H9 (cell line): ENCODE measurements around the gene GPM6B. TPM values are rescaled to one million over a fixed set of nuclear protein-coding genes. Genes with fewer than 3 reads are reported as not detected.
A peak's percentile ranks its signal among the peaks of the same experiment; 100 is the strongest.

Experiments used
- DNase-seq: peaks from one replicate; pipeline ENCODE4 v3.0.0-alpha.2; 2017
- H2AFZ ChIP-seq: one replicate; pipeline ENCODE4 v1.6.1; 2013; ENCODE audit warnings: mild to moderate bottlenecking, low read length, control low read depth, moderate library complexity
- H2AK5ac ChIP-seq: 2 replicates; pipeline ENCODE4 v1.6.1; 2013; ENCODE audit warnings: low read length, control low read depth, mixed read lengths; ENCODE audit not compliant: insufficient read length
- H2BK120ac ChIP-seq: one replicate; pipeline ENCODE4 v1.6.1; 2013; ENCODE audit warnings: low read depth, mild to moderate bottlenecking, low read length, control low read depth, inconsistent platforms; ENCODE audit not compliant: poor library complexity, severe bottlenecking
- H2BK12ac ChIP-seq: 2 replicates; pipeline ENCODE4 v1.6.1; 2013; ENCODE audit warnings: low read length, control low read depth, mixed read lengths, low read depth; ENCODE audit not compliant: insufficient read length
- H2BK15ac ChIP-seq: 2 replicates; pipeline ENCODE4 v1.6.1; 2013; ENCODE audit warnings: low read depth, low read length, control low read depth
- H2BK20ac ChIP-seq: one replicate; pipeline ENCODE4 v1.6.1; 2013; ENCODE audit warnings: low read depth, mild to moderate bottlenecking, low read length, control low read depth, inconsistent platforms; ENCODE audit not compliant: poor library complexity, severe bottlenecking
- H2BK5ac ChIP-seq: 2 replicates; pipeline ENCODE4 v1.6.1; 2013; ENCODE audit warnings: low read length, control low read depth, mixed read lengths; ENCODE audit not compliant: insufficient read length
- H3K14ac ChIP-seq: 2 replicates; pipeline ENCODE4 v1.6.1; 2013; ENCODE audit warnings: low read length, control low read depth; ENCODE audit not compliant: insufficient read depth
- H3K18ac ChIP-seq: 2 replicates; pipeline ENCODE4 v1.6.1; 2013; ENCODE audit warnings: low read depth, mild to moderate bottlenecking, mixed read lengths, low read length, control low read depth; ENCODE audit not compliant: insufficient read length
- H3K23ac ChIP-seq: 2 replicates; pipeline ENCODE4 v1.6.1; 2013; ENCODE audit warnings: low read length, control low read depth, mixed read lengths, low read depth; ENCODE audit not compliant: insufficient read length
- H3K23me2 ChIP-seq: 2 replicates; pipeline ENCODE4 v1.6.1; 2013; ENCODE audit warnings: low read depth, mild to moderate bottlenecking, mixed read lengths, low read length, control low read depth; ENCODE audit not compliant: insufficient read length, poor library complexity, severe bottlenecking
- H3K27ac ChIP-seq: 2 replicates; pipeline ENCODE4 v1.5.1; 2013; ENCODE audit warnings: low read length, control low read depth, mixed read lengths, low read depth; ENCODE audit not compliant: insufficient read length
- H3K27me3 ChIP-seq: 2 replicates; pipeline ENCODE4 v1.6.1; 2013; ENCODE audit warnings: low read length, control low read depth, inconsistent platforms; ENCODE audit not compliant: insufficient read depth
- H3K4ac ChIP-seq: 2 replicates; pipeline ENCODE4 v1.6.1; 2013; ENCODE audit warnings: low read depth, mild to moderate bottlenecking, control low read depth, inconsistent platforms, low read length, moderate library complexity
- H3K4me1 ChIP-seq: 2 replicates; pipeline ENCODE4 v1.6.1; 2013; ENCODE audit warnings: low read length, control low read depth, inconsistent platforms; ENCODE audit not compliant: insufficient read depth
- H3K4me2 ChIP-seq: 2 replicates; pipeline ENCODE4 v1.6.1; 2013; ENCODE audit warnings: low read length, control low read depth, mixed read lengths; ENCODE audit not compliant: insufficient read length, insufficient read depth
- H3K56ac ChIP-seq: 2 replicates; pipeline ENCODE4 v1.6.1; 2013; ENCODE audit warnings: low read depth, mild to moderate bottlenecking, mixed read lengths, low read length, control low read depth; ENCODE audit not compliant: insufficient read length
- H3K79me1 ChIP-seq: 2 replicates; pipeline ENCODE4 v1.6.1; 2013; ENCODE audit warnings: low read depth, mild to moderate bottlenecking, moderate library complexity, low read length, control low read depth, inconsistent platforms; ENCODE audit not compliant: insufficient read depth, poor library complexity, severe bottlenecking
- H3K79me2 ChIP-seq: 2 replicates; pipeline ENCODE4 v1.6.1; 2013; ENCODE audit warnings: low read length, control low read depth, inconsistent platforms; ENCODE audit not compliant: insufficient read depth
- H3K9ac ChIP-seq: 2 replicates; pipeline ENCODE4 v1.6.1; 2013; ENCODE audit warnings: low read length, control low read depth, mixed read lengths; ENCODE audit not compliant: insufficient read length; ENCODE audit errors: extremely low read depth
- H3K9me3 ChIP-seq: one replicate; pipeline ENCODE4 v1.6.1; 2013; ENCODE audit warnings: low read depth, low read length, inconsistent platforms; ENCODE audit not compliant: control insufficient read depth
- H3T11ph ChIP-seq: one replicate; pipeline ENCODE4 v1.6.1; 2013; ENCODE audit warnings: mild to moderate bottlenecking, low read length, control low read depth, inconsistent platforms
- H4K20me1 ChIP-seq: one replicate; pipeline ENCODE4 v1.6.1; 2013; ENCODE audit not compliant: control insufficient read depth, insufficient read length, insufficient read depth
- H4K5ac ChIP-seq: 2 replicates; pipeline ENCODE4 v1.6.1; 2013; ENCODE audit warnings: low read depth, mild to moderate bottlenecking, mixed read lengths, low read length, control low read depth; ENCODE audit not compliant: insufficient read length
- H4K8ac ChIP-seq: replicated peaks from 2 replicates; pipeline ENCODE4 v1.6.1; 2013; ENCODE audit warnings: low read length, control low read depth, mixed read lengths, low read depth; ENCODE audit not compliant: insufficient read length
- H4K91ac ChIP-seq: 2 replicates; pipeline ENCODE4 v1.6.1; 2013; ENCODE audit warnings: low read depth, mild to moderate bottlenecking, moderate library complexity, mixed read lengths, low read length, control low read depth; ENCODE audit not compliant: insufficient read length
- H3K27ac Mint-ChIP-seq, 3 experiments: 2 replicates in 2 of 3; 3 replicates in 1 of 3; pipeline ENCODE4 v1.8.0; 2020 to 2021; ENCODE audit warnings: mixed read lengths in 3 of 3, mild to moderate bottlenecking in 1 of 3, moderate library complexity in 1 of 3
- H3K27me3 Mint-ChIP-seq: 2 replicates; pipeline ENCODE4 v1.8.0; 2021; ENCODE audit warnings: low read depth, mild to moderate bottlenecking, moderate library complexity, mixed read lengths
- H3K36me3 Mint-ChIP-seq, 3 experiments: 2 replicates in 2 of 3; 3 replicates in 1 of 3; pipeline ENCODE4 v1.8.0; 2020 to 2021; ENCODE audit warnings: low read depth in 3 of 3, mixed read lengths in 3 of 3; ENCODE audit not compliant: insufficient read depth in 1 of 3
- H3K4me1 Mint-ChIP-seq, 2 experiments: 2 replicates each; pipeline ENCODE4 v1.8.0; 2020; ENCODE audit warnings: mixed read lengths in 2 of 2
- H3K4me3 Mint-ChIP-seq, 2 experiments: 2 replicates in 1 of 2; 3 replicates in 1 of 2; pipeline ENCODE4 v1.8.0; 2020 to 2021; ENCODE audit warnings: mild to moderate bottlenecking in 2 of 2, mixed read lengths in 2 of 2, moderate library complexity in 1 of 2
- H3K9me3 Mint-ChIP-seq, 2 experiments: 2 replicates in 1 of 2; 3 replicates in 1 of 2; pipeline ENCODE4 v1.8.0; 2020; ENCODE audit warnings: mild to moderate bottlenecking in 2 of 2, mixed read lengths in 2 of 2, moderate library complexity in 1 of 2
- WGBS: extraction: QIAGEN DNeasy Blood & Tissue Kit; methylation state at CpG from one replicate; pipeline ENCODE4 v1.1.7; 2013; ENCODE audit warnings: missing lambda C conversion rate, low lambda C conversion rate, mixed read lengths; ENCODE audit not compliant: insufficient read length; ENCODE audit errors: extremely low coverage; 5-methylcytosine and 5-hydroxymethylcytosine counted together
- total RNA-seq: library from RNA; stranded (reverse); gene quantifications from 2 replicates; pipeline ENCODE4 v1.2.1, GENCODE V29; 2021
- TF ChIP-seq, protein P1 (sequence below): fragments of 200-600 bp; sonication (generic); conservative IDR thresholded peaks from 3 replicates; pipeline ENCODE4 v1.8.0; 2021; ENCODE audit warnings: antibody characterized with exemption, mild to moderate bottlenecking

The GPM6B gene
- total RNA-seq, 1 experiment from 2014 or later, result 73.9 TPM

DNA sequence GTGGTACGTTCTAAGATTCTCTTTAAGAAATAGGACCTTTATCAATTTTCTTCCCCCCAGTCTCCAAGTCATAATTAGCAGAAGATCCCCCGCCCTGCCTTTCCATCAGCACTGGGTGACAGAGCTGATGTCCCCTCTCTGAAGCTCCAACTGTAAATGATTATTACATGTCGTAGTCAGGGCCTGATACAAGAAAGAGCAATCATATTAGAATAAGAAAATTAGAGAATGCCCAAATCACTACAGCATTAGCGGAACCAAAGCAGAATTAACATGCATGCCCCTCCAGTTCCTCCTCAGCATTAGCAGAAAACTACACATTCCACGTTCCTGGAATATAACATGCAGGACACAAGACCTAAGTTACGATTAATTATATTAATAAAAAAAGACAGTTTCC lies 717 bp downstream of the GPM6B start:
- Histone ChIP-seq H3K4me2 (no peak overlapping the region), H3K9me3 (no peaks in the 10 kb centered on the region), H4K8ac (no peak overlapping the region), H2BK20ac (no peak overlapping the region), H3K4me1 (peaks cover 3% of the 10 kb centered on the region; the same call in 1 of the 2 replicates), H3K9ac (no peak overlapping the region), H3K23ac (no peak overlapping the region), H4K91ac (no peak overlapping the region), H3K56ac (no peak overlapping the region), H3K14ac (no peak overlapping the region), H2AFZ (no peak overlapping the region), H3K27me3 (no peaks in the 10 kb centered on the region), H3K4ac (no peak overlapping the region), H2BK5ac (no peak overlapping the region), H3K79me1 (no peaks in the 10 kb centered on the region), H4K5ac (no peak overlapping the region), H3K23me2 (no peaks in the 10 kb centered on the region), H2BK15ac (no peak overlapping the region), H3K18ac (no peak overlapping the region), H2BK120ac (no peak overlapping the region), H3K79me2 (peaks cover 4% of the 10 kb centered on the region; the same call in 1 of the 2 replicates), H2AK5ac (no peak overlapping the region), H4K20me1 (no peaks in the 10 kb centered on the region), H2BK12ac (no peak overlapping the region), H3T11ph (no peak overlapping the region), H3K27ac (no peak overlapping the region)
- Mint-ChIP-seq H3K9me3 (peaks cover 14 to 47% of the 10 kb centered on the region in 2 experiments), H3K4me3 (peak overlapping the region in 1 of 2 experiments; percentile 71; a peak in 2 of 5 replicates), H3K36me3 (peaks cover 5 to 21% (median 9%) of the 10 kb centered on the region in 3 experiments; a peak in 5 of 7 replicates), H3K4me1 (peaks cover 33 to 49% of the 10 kb centered on the region in 2 experiments), H3K27ac (peak overlapping the region in 1 of 3 experiments; percentile 25; a peak in 1 of 7 replicates), H3K27me3 (peaks cover 2% of the 10 kb centered on the region; the same call in 1 of the 2 replicates)
- WGBS, result no CpG with 5 or more reads among the region's 6 CpGs
- no peak for DNase-seq
- TF ChIP-seq, protein P1, sequence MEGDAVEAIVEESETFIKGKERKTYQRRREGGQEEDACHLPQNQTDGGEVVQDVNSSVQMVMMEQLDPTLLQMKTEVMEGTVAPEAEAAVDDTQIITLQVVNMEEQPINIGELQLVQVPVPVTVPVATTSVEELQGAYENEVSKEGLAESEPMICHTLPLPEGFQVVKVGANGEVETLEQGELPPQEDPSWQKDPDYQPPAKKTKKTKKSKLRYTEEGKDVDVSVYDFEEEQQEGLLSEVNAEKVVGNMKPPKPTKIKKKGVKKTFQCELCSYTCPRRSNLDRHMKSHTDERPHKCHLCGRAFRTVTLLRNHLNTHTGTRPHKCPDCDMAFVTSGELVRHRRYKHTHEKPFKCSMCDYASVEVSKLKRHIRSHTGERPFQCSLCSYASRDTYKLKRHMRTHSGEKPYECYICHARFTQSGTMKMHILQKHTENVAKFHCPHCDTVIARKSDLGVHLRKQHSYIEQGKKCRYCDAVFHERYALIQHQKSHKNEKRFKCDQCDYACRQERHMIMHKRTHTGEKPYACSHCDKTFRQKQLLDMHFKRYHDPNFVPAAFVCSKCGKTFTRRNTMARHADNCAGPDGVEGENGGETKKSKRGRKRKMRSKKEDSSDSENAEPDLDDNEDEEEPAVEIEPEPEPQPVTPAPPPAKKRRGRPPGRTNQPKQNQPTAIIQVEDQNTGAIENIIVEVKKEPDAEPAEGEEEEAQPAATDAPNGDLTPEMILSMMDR, result no peak
